BE2C (cell line): ENCODE results near the gene IFIT1B.

ENCODE experiments used
- DNase-seq: peaks from one replicate; pipeline ENCODE4 v3.0.0-alpha.2; 2020
- H3K27me3 ChIP-seq: fragments of 250-450 bp; sonication (Bioruptor Pico); 2 replicates; pipeline ENCODE4 v1.5.1; 2020; ENCODE audit warnings: mild to moderate bottlenecking
- H3K36me3 ChIP-seq: fragments of 250-450 bp; sonication (Bioruptor Pico); 2 replicates; pipeline ENCODE4 v1.5.1; 2020; ENCODE audit warnings: mild to moderate bottlenecking
- H3K4me1 ChIP-seq: fragments of 250-450 bp; sonication (Bioruptor Pico); 2 replicates; pipeline ENCODE4 v1.5.1; 2020
- H3K4me3 ChIP-seq: 2 replicates; pipeline ENCODE4 v1.5.1; 2011; ENCODE audit warnings: low read depth, low read length
- H3K9me3 ChIP-seq: fragments of 250-450 bp; sonication (Bioruptor Pico); 2 replicates; pipeline ENCODE4 v1.5.1; 2020
- CTCF ChIP-seq: IDR thresholded peaks from 2 replicates; pipeline ENCODE4 v1.5.1; 2012; ENCODE audit warnings: mild to moderate bottlenecking, low read depth, low read length

Gene IFIT1B

GRCh38 chr10:89363729-89364442, 14.0 kb upstream of the IFIT1B start:
- no peaks in the 10 kb centered on the region for H3K4me1 ChIP-seq
- no peaks in the 10 kb centered on the region for H3K27me3 ChIP-seq
- no peak for DNase-seq
- no peaks in the 10 kb centered on the region for H3K36me3 ChIP-seq
- H3K9me3 ChIP-seq = no peaks in the 10 kb centered on the region
- no peak for TF ChIP-seq CTCF
- H3K4me3 ChIP-seq = no peak overlapping the region

GRCh38 chr10:89364531-89364930, 13.3 kb upstream of the IFIT1B start:
- Histone ChIP-seq H3K4me1 (no peaks in the 10 kb centered on the region), H3K4me3 (no peak overlapping the region)
- DNase-seq = no peak

GRCh38 chr10:89367529-89367928, 10.3 kb upstream of the IFIT1B start:
- Histone ChIP-seq H3K36me3 (no peaks in the 10 kb centered on the region), H3K27me3 (no peaks in the 10 kb centered on the region), H3K9me3 (no peaks in the 10 kb centered on the region), H3K4me1 (no peaks in the 10 kb centered on the region), H3K4me3 (no peak overlapping the region)
- no peak for TF ChIP-seq CTCF
- DNase-seq = no peak

More at GRCh38 chr10:89364531-89364930, 13.3 kb upstream of the IFIT1B start:
- Histone ChIP-seq H3K9me3 (no peaks in the 10 kb centered on the region), H3K27me3 (no peaks in the 10 kb centered on the region), H3K36me3 (no peaks in the 10 kb centered on the region)
- TF ChIP-seq CTCF = no peak

GRCh38 chr10:89368129-89368528, 9.7 kb upstream of the IFIT1B start:
- Histone ChIP-seq H3K36me3 (no peaks in the 10 kb centered on the region), H3K9me3 (no peaks in the 10 kb centered on the region), H3K4me1 (no peaks in the 10 kb centered on the region), H3K4me3 (no peak overlapping the region), H3K27me3 (no peaks in the 10 kb centered on the region)
- no peak for DNase-seq
- TF ChIP-seq CTCF = no peak

- no peaks in the 10 kb centered on the region for H3K9me3 ChIP-seq
- DNase-seq = no peak
- peak; percentile 47 for TF ChIP-seq CTCF
Observed at GRCh38 chr10:89369156-89370105, 8.4 kb upstream of the IFIT1B start.

More at GRCh38 chr10:89369156-89370105, 8.4 kb upstream of the IFIT1B start:
- no peaks in the 10 kb centered on the region for H3K36me3 ChIP-seq
- H3K4me1 ChIP-seq = peaks cover 7% of the 10 kb centered on the region
- H3K4me3 ChIP-seq = no peak overlapping the region
- H3K27me3 ChIP-seq = no peaks in the 10 kb centered on the region
